IMR-90 (cell line): ENCODE measurements around the gene TTC7B. TPM values are rescaled to one million over a fixed set of nuclear protein-coding genes. Genes with fewer than 3 reads are reported as not detected.

Experiments used
- ATAC-seq: fragments of 200-7000 bp; cut with Tn5 transposase; 2 replicates; pipeline ENCODE4 v1.9.1; 2020; ENCODE audit warnings: low read depth, mild to moderate bottlenecking, moderate library complexity
- BruUV-seq: library from RNA; stranded (reverse); fragments of 400-500 nt; replicated peaks from 2 replicates; lab custom pipeline; 2021; lab: Mats Ljungman, UMichigan
- CTCF ChIA-PET: fragments of 300-600 bp; formaldehyde crosslinking; extraction: SDS; loops from one replicate; lab custom pipeline; 2021; ENCODE audit warnings: antibody characterized with exemption; lab: Yijun Ruan, JAX
- POLR2A ChIA-PET: fragments of 300-600 bp; sonication (Branson Sonifier 250); formaldehyde crosslinking; loops from one replicate; lab custom pipeline; 2022; ENCODE audit warnings: antibody characterized with exemption; ENCODE audit not compliant: unreplicated experiment; lab: Charles Lee
- DNase-seq: peaks from one replicate; pipeline ENCODE4 v3.0.0; 2013
- H2AFZ ChIP-seq: replicated peaks from 2 replicates; pipeline ENCODE3; 2013; ENCODE audit warnings: low read length, mild to moderate bottlenecking; ENCODE audit not compliant: poor library complexity
- H2AK5ac ChIP-seq: 2 replicates; pipeline ENCODE4 v1.6.1; 2013; ENCODE audit warnings: low read depth, low read length, inconsistent platforms
- H2AK9ac ChIP-seq: replicated peaks from 2 replicates; pipeline ENCODE3; 2013; ENCODE audit warnings: mild to moderate bottlenecking, low read depth, low read length, moderate library complexity; ENCODE audit not compliant: poor library complexity
- H2BK120ac ChIP-seq: 2 replicates; pipeline ENCODE4 v1.6.1; 2013; ENCODE audit warnings: low read depth, low read length, inconsistent platforms
- H2BK15ac ChIP-seq: 3 replicates; pipeline ENCODE4 v1.6.1; 2013; ENCODE audit warnings: low read depth, low read length, inconsistent platforms
- H2BK20ac ChIP-seq: 2 replicates; pipeline ENCODE4 v1.6.1; 2013; ENCODE audit warnings: low read depth, mild to moderate bottlenecking, inconsistent platforms, low read length, moderate library complexity
- H2BK5ac ChIP-seq: 2 replicates; pipeline ENCODE4 v1.6.1; 2013; ENCODE audit warnings: mild to moderate bottlenecking, low read depth, low read length, inconsistent platforms; ENCODE audit not compliant: poor library complexity, severe bottlenecking
- H3K14ac ChIP-seq: replicated peaks from 2 replicates; pipeline ENCODE4 v1.6.1; 2013; ENCODE audit warnings: low read depth, low read length, inconsistent platforms
- H3K18ac ChIP-seq: 2 replicates; pipeline ENCODE4 v1.6.1; 2013; ENCODE audit warnings: low read depth, low read length, control low read depth
- H3K23ac ChIP-seq: 2 replicates; pipeline ENCODE4 v1.6.1; 2013; ENCODE audit warnings: low read depth, low read length, inconsistent platforms
- H3K27ac ChIP-seq: 2 replicates; pipeline ENCODE4 v1.5.1; 2013; ENCODE audit warnings: mild to moderate bottlenecking, control low read depth, low read length; ENCODE audit not compliant: insufficient read depth
- H3K27me3 ChIP-seq: 2 replicates; pipeline ENCODE4 v1.6.1; 2013; ENCODE audit warnings: low read length; ENCODE audit not compliant: control insufficient read depth, insufficient read depth
- H3K36me3 ChIP-seq: 2 replicates; pipeline ENCODE4 v1.6.1; 2013; ENCODE audit warnings: low read length, mixed read lengths; ENCODE audit not compliant: control insufficient read depth, insufficient read depth
- H3K4ac ChIP-seq: 2 replicates; pipeline ENCODE4 v1.6.1; 2013; ENCODE audit warnings: low read depth, low read length, inconsistent platforms
- H3K4me1 ChIP-seq: 2 replicates; pipeline ENCODE4 v1.6.1; 2013; ENCODE audit warnings: low read length, mixed read lengths; ENCODE audit not compliant: control insufficient read depth, insufficient read depth
- H3K4me2 ChIP-seq: 2 replicates; pipeline ENCODE4 v1.6.1; 2013; ENCODE audit warnings: low read depth, mild to moderate bottlenecking, control low read depth, low read length, moderate library complexity
- H3K4me3 ChIP-seq: 2 replicates; pipeline ENCODE4 v1.5.1; 2013; ENCODE audit warnings: low read depth, mild to moderate bottlenecking, control low read depth, low read length, moderate library complexity; ENCODE audit not compliant: insufficient read depth
- H3K56ac ChIP-seq: 2 replicates; pipeline ENCODE4 v1.6.1; 2013; ENCODE audit warnings: low read length, inconsistent platforms; ENCODE audit not compliant: insufficient read depth; ENCODE audit errors: extremely low read depth
- H3K79me1 ChIP-seq, 2 experiments: 2 replicates each; pipeline ENCODE4 v1.6.1; 2013; ENCODE audit warnings: low read length in 2 of 2, inconsistent platforms in 1 of 2, low read depth in 1 of 2
- H3K9ac ChIP-seq: 2 replicates; pipeline ENCODE4 v1.6.1; 2013; ENCODE audit warnings: low read depth, low read length, control low read depth
- H3K9me1 ChIP-seq: 2 replicates; pipeline ENCODE4 v1.6.1; 2013; ENCODE audit warnings: low read length, inconsistent platforms; ENCODE audit not compliant: insufficient read depth
- H3K9me3 ChIP-seq: 2 replicates; pipeline ENCODE4 v1.6.1; 2013; ENCODE audit warnings: low read length; ENCODE audit not compliant: control insufficient read depth, insufficient read depth
- H4K20me1 ChIP-seq: 2 replicates; pipeline ENCODE4 v1.6.1; 2013; ENCODE audit warnings: low read length, inconsistent platforms; ENCODE audit not compliant: insufficient read depth
- H4K5ac ChIP-seq: 2 replicates; pipeline ENCODE4 v1.6.1; 2013; ENCODE audit warnings: mild to moderate bottlenecking, low read depth, low read length, control low read depth
- H4K8ac ChIP-seq, 2 experiments: 2 replicates each; pipeline ENCODE4 v1.6.1; 2013; ENCODE audit warnings: low read depth in 2 of 2, low read length in 2 of 2, control low read depth in 1 of 2, inconsistent platforms in 1 of 2
- H4K91ac ChIP-seq: 2 replicates; pipeline ENCODE4 v1.6.1; 2013; ENCODE audit warnings: low read depth, low read length, inconsistent platforms; ENCODE audit not compliant: insufficient read depth
- BHLHE40 ChIP-seq: fragments of 150-350 bp; IDR thresholded peaks from 2 replicates; pipeline ENCODE4 v1.6.1; 2016; ENCODE audit warnings: mild to moderate bottlenecking, low read depth, low read length
- CEBPB ChIP-seq: IDR thresholded peaks from 2 replicates; pipeline ENCODE4 v1.6.1; 2012; ENCODE audit warnings: low read depth, low read length, improper control_type of control experiment
- CHD1 ChIP-seq: IDR thresholded peaks from 2 replicates; pipeline ENCODE4 v1.6.1; 2012; ENCODE audit warnings: low read depth, low read length, improper control_type of control experiment
- CTCF ChIP-seq: conservative IDR thresholded peaks from 2 replicates; pipeline ENCODE4 v1.5.1; 2012; ENCODE audit warnings: mild to moderate bottlenecking, low read depth, low read length, improper control_type of control experiment
- ELK1 ChIP-seq: fragments of 150-350 bp; IDR thresholded peaks from 2 replicates; pipeline ENCODE4 v1.6.1; 2016; ENCODE audit warnings: low read depth, mild to moderate bottlenecking, low read length, moderate library complexity, borderline replicate concordance
- FOS ChIP-seq: fragments of 150-350 bp; IDR thresholded peaks from 2 replicates; pipeline ENCODE4 v1.6.1; 2016; ENCODE audit warnings: low read depth, low read length
- MAFK ChIP-seq: IDR thresholded peaks from 2 replicates; pipeline ENCODE4 v1.6.1; 2012; ENCODE audit warnings: low read depth, low read length, improper control_type of control experiment
- MAZ ChIP-seq: IDR thresholded peaks from 2 replicates; pipeline ENCODE4 v1.6.1; 2012; ENCODE audit warnings: low read depth, mild to moderate bottlenecking, low read length, improper control_type of control experiment, moderate library complexity, borderline replicate concordance
- MXI1 ChIP-seq: IDR thresholded peaks from 2 replicates; pipeline ENCODE4 v1.6.1; 2012; ENCODE audit warnings: low read depth, mild to moderate bottlenecking, low read length, moderate library complexity, borderline replicate concordance
- NFE2L2 ChIP-seq: fragments of 150-350 bp; IDR thresholded peaks from 2 replicates; pipeline ENCODE4 v1.6.1; 2016; ENCODE audit warnings: low read depth, mild to moderate bottlenecking, low read length
- POLR2A ChIP-seq: IDR thresholded peaks from 2 replicates; pipeline ENCODE4 v1.6.1; 2012; ENCODE audit warnings: mild to moderate bottlenecking, low read depth, low read length
- RAD21 ChIP-seq: IDR thresholded peaks from 2 replicates; pipeline ENCODE4 v1.6.1; 2012; ENCODE audit warnings: low read length, improper control_type of control experiment
- RFX5 ChIP-seq: IDR thresholded peaks from 2 replicates; pipeline ENCODE4 v1.8.0; 2012; ENCODE audit warnings: low read depth, mild to moderate bottlenecking, low read length, moderate library complexity
- SMC3 ChIP-seq: fragments of 150-350 bp; IDR thresholded peaks from 2 replicates; pipeline ENCODE4 v1.6.1; 2016; ENCODE audit warnings: low read depth, mild to moderate bottlenecking, antibody characterized with exemption, low read length, moderate library complexity
- USF2 ChIP-seq: fragments of 150-350 bp; IDR thresholded peaks from 2 replicates; pipeline ENCODE4 v1.6.1; 2017; ENCODE audit warnings: mild to moderate bottlenecking, antibody characterized with exemption, low read length, low read depth
- WGBS, 2 experiments: methylation state at CpG; one replicate each; pipeline versions ENCODE4 v1.1.5 to v1.1.7; 2013; ENCODE audit warnings: missing lambda C conversion rate in 2 of 2; ENCODE audit not compliant: insufficient read length in 1 of 2; ENCODE audit errors: extremely low coverage in 2 of 2; 5-methylcytosine and 5-hydroxymethylcytosine counted together
- dilution Hi-C: fragments of 300-500 bp; cut with HindIII; formaldehyde crosslinking; loops from one replicate; pipeline ENCODE4 v1.14.3; 2018; ENCODE audit warnings: low sequenced_read_pairs; ENCODE audit not compliant: unreplicated experiment
- in situ Hi-C: fragments of 300-500 bp; cut with MboI; formaldehyde crosslinking; loops from 3 replicates; pipeline ENCODE4 v1.14.3; 2019; ENCODE audit warnings: low sequenced_read_pairs, inconsistent platforms, mixed read lengths
- intact Hi-C: fragments of 100-400 bp; cut with micrococcal nuclease; formaldehyde crosslinking; loops from 2 replicates; pipeline ENCODE4 v1.10.0; 2022
- polyA plus RNA-seq, 3 experiments: library from polyadenylated mRNA; depleted of rRNA; stranded (reverse); fragments of >200 nt; gene quantifications; 2 replicates each; pipeline ENCODE4 v1.2.3, GENCODE V29; 2012; ENCODE audit warnings: low replicate concordance in 1 of 3
- total RNA-seq: library from RNA; depleted of rRNA; stranded (reverse); fragments of >200 nt; gene quantifications from 2 replicates; pipeline ENCODE4 v1.2.3, GENCODE V29; 2012

TTC7B gene
- total and polyA plus RNA-seq, 2 of the 4 experiments (the other 2 are of a cell fraction) = 18.1 to 35.3 TPM

GRCh38 chr14:90624732-90625400 lies 191.4 kb downstream of the TTC7B start:
- Histone ChIP-seq H2BK5ac (no peak overlapping the region), H3K9ac (no peak overlapping the region), H3K4me2 (no peak overlapping the region), H3K18ac (no peak overlapping the region), H2AFZ (peak overlapping the region; percentile 54), H3K4ac (peak overlapping the region; percentile 48; the same call in 1 of the 2 replicates), H3K27ac (no peak overlapping the region), H2BK15ac (0 out of 3 replicates have a peak overlapping the region, but pooled peaks have one; percentile 18), H3K9me3 (no peaks in the 10 kb centered on the region), H2AK9ac (peak overlapping the region; percentile 67), H4K91ac (0 out of 2 replicates have a peak overlapping the region, but pooled peaks have one; percentile 3), H2BK120ac (peak overlapping the region; percentile 14), H2AK5ac (peak overlapping the region; percentile 70), H3K27me3 (no peaks in the 10 kb centered on the region), H4K5ac (no peak overlapping the region), H3K56ac (no peak overlapping the region), H4K8ac (no peak overlapping the region), H3K79me1 (0 out of 4 replicates have a peak, but pooled peaks cover 0 to 2% of the 10 kb centered on the region in 2 experiments), H3K9me1 (peaks cover 11% of the 10 kb centered on the region; the same call in 1 of the 2 replicates), H3K14ac (peak overlapping the region; percentile 72; the same call in 1 of the 2 replicates), H4K20me1 (no peaks in the 10 kb centered on the region), H3K36me3 (no peaks in the 10 kb centered on the region), H2BK20ac (peak overlapping the region; percentile 63), H3K23ac (no peak overlapping the region), H3K4me1 (peaks cover 12% of the 10 kb centered on the region), H3K4me3 (no peak overlapping the region)
- dilution Hi-C loops (no loop called here), in situ Hi-C loops (no loop called here), intact Hi-C loops (no loop called here)
- ATAC-seq = peak; percentile 53
- CTCF ChIA-PET = no interaction called here
- WGBS, 2 experiments = 43% methylated on average over 4 of the region's 14 CpGs; no CpG with 5 or more reads in 1 of the 2 experiments
- POLR2A ChIA-PET = no interaction called here
- peak; percentile 39 for DNase-seq
- BruUV-seq = no TSS peak
- TF ChIP-seq RFX5 (no peak), USF2 (no peak), NFE2L2 (no peak), MXI1 (no peak), MAFK (no peak), FOS (no peak), CEBPB (no peak), SMC3 (no peak), MAZ (no peak), CHD1 (no peak), ELK1 (no peak), POLR2A (no peak), RAD21 (no peak), CTCF (no peak), BHLHE40 (no peak)
